ENCODE measurements around the gene CLSTN1. TPM values are rescaled to one million over a fixed set of nuclear protein-coding genes. Genes with fewer than 3 reads are reported as not detected.

Gene CLSTN1
- total and polyA plus RNA-seq, 2 of the 8 experiments (the other 6 are each of a cell fraction or from before 2014, with no cell fraction given): 34.2 to 97.4 TPM

GRCh38 chr1:9687120-9687873 is 136.5 kb downstream of the CLSTN1 start:
- Histone ChIP-seq H3K4ac (replicated peaks; ENCODE audit: insufficient read length, low read depth, low read length) (peak overlapping the region; percentile 58), H3K56ac (replicated peaks; ENCODE audit: insufficient read length, low read depth, low read length) (no peak overlapping the region), H4K5ac (ENCODE audit: insufficient read length, low read depth, low read length) (peak overlapping the region; percentile 67), H3K18ac (ENCODE audit: extremely low read depth, low read length) (peak overlapping the region; percentile 99), H3K79me1 (ENCODE audit: low read depth, low read length) (no peaks in the 10 kb centered on the region), H3K27ac (ENCODE audit: low read depth, low read length) (peak overlapping the region; percentile 62), H4K8ac (ENCODE audit: extremely low read depth, insufficient read depth, low read length) (peak overlapping the region; percentile 74; the same call in 1 of the 2 replicates), H2AFZ (ENCODE audit: low read length) (peak overlapping the region; percentile 49; the same call in 1 of the 2 replicates), H3K14ac (ENCODE audit: insufficient read length) (no peak overlapping the region), H2BK15ac (ENCODE audit: low read length) (no peak overlapping the region; the same call in 1 of the 2 replicates), H2AK5ac (ENCODE audit: low read depth, low read length) (no peak overlapping the region), H3K9ac (replicated peaks in 1 of 4; ENCODE audit: extremely low read depth in 1 of 4, low read depth in 3 of 4, low read length in 3 of 4) (peak overlapping the region in 3 of 4 experiments; percentile 62 to 78 (median 62); a peak in 5 of 7 replicates), H3K4me3 (ENCODE audit: extremely low read depth in 1 of 4, insufficient read depth in 2 of 4, low read depth in 3 of 4, low read length in 4 of 4) (peak overlapping the region; percentile 65 to 95 (median 76)), H3K4me2 (ENCODE audit: insufficient read depth in 1 of 2, low read depth in 2 of 2, low read length in 2 of 2) (peak overlapping the region; percentile 97 to 98), H2BK120ac (replicated peaks; ENCODE audit: low read depth, low read length) (no peak overlapping the region), H3K9me3 (ENCODE audit: insufficient read depth in 2 of 2, low read depth in 1 of 2, low read length in 1 of 2) (no peaks in the 10 kb centered on the region), H2BK20ac (ENCODE audit: low read length) (no peak overlapping the region), H3K23ac (ENCODE audit: insufficient read length) (no peak overlapping the region), H4K91ac (replicated peaks; ENCODE audit: insufficient read length, low read length) (peak overlapping the region; percentile 81), H3K27me3 (replicated peaks in 1 of 4; ENCODE audit: control insufficient read depth in 3 of 4, extremely low read depth in 1 of 4, insufficient read depth in 3 of 4, low read length in 3 of 4) (peaks cover 0 to 13% (median 11%) of the 10 kb centered on the region in 4 experiments; a peak in 6 of 7 replicates), H3K23me2 (ENCODE audit: low read depth, low read length) (peaks cover 25% of the 10 kb centered on the region), H2BK5ac (ENCODE audit: low read depth, low read length) (peak overlapping the region; percentile 66; the same call in 1 of the 2 replicates), H3K79me2 (ENCODE audit: control insufficient read depth in 1 of 2, insufficient read depth in 2 of 2, low read length in 2 of 2) (no peaks in the 10 kb centered on the region), H4K20me1 (replicated peaks in 1 of 2; ENCODE audit: control insufficient read depth in 1 of 2, insufficient read depth in 2 of 2, low read length in 2 of 2) (no peaks in the 10 kb centered on the region), H3K36me3 (ENCODE audit: control insufficient read depth in 2 of 4, insufficient read depth in 4 of 4, low read length in 3 of 4) (no peaks in the 10 kb centered on the region; a peak in 1 of 8 replicates), H3K4me1 (replicated peaks in 1 of 4; ENCODE audit: control insufficient read depth in 3 of 4, insufficient read depth in 4 of 4, low read length in 3 of 4) (peaks cover 7 to 21% (median 13%) of the 10 kb centered on the region in 4 experiments), H2BK12ac (ENCODE audit: low read depth, low read length) (peak overlapping the region; percentile 75; the same call in 1 of the 2 replicates)
- FAIRE-seq: no peak
- POLR2A ChIA-PET (ENCODE audit: partially characterized antibody): interaction anchor here (0.9 to 2.6 kb wide), 10 partner anchors 9 to 148 kb away, joined by 3 to 9 read pairs (median 4); partner anchors contain the start of genes PIK3CD and SLC25A33
- DNase-seq (ENCODE audit: low read depth in 1 of 2, low spot score in 2 of 2): peak; percentile 75
- CTCF ChIA-PET (ENCODE audit: partially characterized antibody): interaction anchor here (0.6 to 7.3 kb wide), 10 partner anchors 11 to 395 kb away, joined by 3 to 49 read pairs (median 4); no protein-coding TSS in a partner anchor
- whole genome bisulfite sequencing, 2 experiments (ENCODE audit: extremely low coverage in 1 of 2, insufficient coverage in 1 of 2, insufficient read length in 1 of 2, insufficient replicate concordance in 2 of 2, low coverage in 1 of 2, low lambda C conversion rate in 2 of 2, missing lambda C conversion rate in 1 of 2): 3% methylated on average over 28 of the region's 42 CpGs; no CpG with 5 or more reads in 1 of the 2 experiments
- TF ChIP-seq MAX (IDR thresholded peaks at IDR 0.05) (peak; percentile 78), CHD1 (IDR thresholded peaks at IDR 0.05; ENCODE audit: low read depth, low read length) (no peak), SUZ12 (IDR thresholded peaks at IDR 0.05; ENCODE audit: low read length) (no peak), CBX5 (IDR thresholded peaks at IDR 0.05; ENCODE audit: low read depth, low read length) (no peak), FOSL1 (IDR thresholded peaks at IDR 0.05; ENCODE audit: insufficient read depth, low read depth, low read length) (no peak), SIN3A (conservative IDR thresholded peaks at IDR 0.05 in 1 of 2, IDR thresholded peaks at IDR 0.05 in 1 of 2; ENCODE audit: low read depth in 1 of 2, low read length in 2 of 2) (0 out of 4 replicates have a peak, but pooled peaks of 1 of the 2 experiments have one; percentile 59), KDM1A (IDR thresholded peaks at IDR 0.05; ENCODE audit: borderline replicate concordance, low read length) (no peak), TEAD4 (IDR thresholded peaks at IDR 0.05; ENCODE audit: low read depth, low read length) (no peak), JUND (IDR thresholded peaks at IDR 0.05; ENCODE audit: low read length) (no peak), RBBP5 (IDR thresholded peaks at IDR 0.05; ENCODE audit: borderline replicate concordance, low read depth, low read length) (0 out of 2 replicates have a peak, but pooled peaks have one; percentile 43), EGR1 (IDR thresholded peaks at IDR 0.05; ENCODE audit: borderline replicate concordance, low read depth, low read length) (peak; percentile 16; the same call in 1 of the 2 replicates)

Measured in H1 (cell line).